Skeletal muscle tissue (tissue), 4 donors: ENCODE measurements around the gene MAP3K4. TPM values are rescaled to one million over a fixed set of nuclear protein-coding genes. Genes with fewer than 3 reads are reported as not detected.

Experiments
- H3K27ac ChIP-seq: one replicate; pipeline ENCODE4 v1.7.0; 2013; ENCODE audit warnings: mild to moderate bottlenecking, low read depth, low read length, inconsistent platforms
- H3K27me3 ChIP-seq, 3 donors: one replicate each; pipeline ENCODE4 v1.7.0; 2013; ENCODE audit warnings: low read length in 3 of 3; ENCODE audit not compliant: control insufficient read depth in 3 of 3, insufficient read depth in 3 of 3
- H3K36me3 ChIP-seq, 3 donors: one replicate each; pipeline ENCODE4 v1.7.0; 2013; ENCODE audit warnings: low read length in 3 of 3; ENCODE audit not compliant: control insufficient read depth in 3 of 3, insufficient read depth in 3 of 3
- H3K4me1 ChIP-seq, 3 donors: one replicate each; pipeline ENCODE4 v1.7.0; 2013; ENCODE audit warnings: low read length in 3 of 3, mild to moderate bottlenecking in 3 of 3; ENCODE audit not compliant: control insufficient read depth in 3 of 3, insufficient read depth in 3 of 3
- H3K4me3 ChIP-seq, 3 donors: one replicate each; pipeline ENCODE4 v1.7.0; 2013; ENCODE audit warnings: low read length in 3 of 3
- H3K9ac ChIP-seq, 3 donors: one replicate each; pipeline ENCODE4 v1.7.0; 2013; ENCODE audit warnings: low read length in 3 of 3, mild to moderate bottlenecking in 3 of 3, moderate library complexity in 2 of 3, low read depth in 1 of 3
- H3K9me3 ChIP-seq, 3 donors: one replicate each; pipeline ENCODE4 v1.7.0; 2013; ENCODE audit warnings: low read length in 3 of 3; ENCODE audit not compliant: control insufficient read depth in 3 of 3
- total RNA-seq: library from RNA; depleted of rRNA; stranded (reverse); fragments of >200 nt; gene quantifications from one replicate; pipeline ENCODE4 v1.2.3, GENCODE V29; 2014
- donor health status: Osteomylitis.

MAP3K4 gene
- total RNA-seq, 1 donor from 2014 or later = 30.3 TPM

DNA sequence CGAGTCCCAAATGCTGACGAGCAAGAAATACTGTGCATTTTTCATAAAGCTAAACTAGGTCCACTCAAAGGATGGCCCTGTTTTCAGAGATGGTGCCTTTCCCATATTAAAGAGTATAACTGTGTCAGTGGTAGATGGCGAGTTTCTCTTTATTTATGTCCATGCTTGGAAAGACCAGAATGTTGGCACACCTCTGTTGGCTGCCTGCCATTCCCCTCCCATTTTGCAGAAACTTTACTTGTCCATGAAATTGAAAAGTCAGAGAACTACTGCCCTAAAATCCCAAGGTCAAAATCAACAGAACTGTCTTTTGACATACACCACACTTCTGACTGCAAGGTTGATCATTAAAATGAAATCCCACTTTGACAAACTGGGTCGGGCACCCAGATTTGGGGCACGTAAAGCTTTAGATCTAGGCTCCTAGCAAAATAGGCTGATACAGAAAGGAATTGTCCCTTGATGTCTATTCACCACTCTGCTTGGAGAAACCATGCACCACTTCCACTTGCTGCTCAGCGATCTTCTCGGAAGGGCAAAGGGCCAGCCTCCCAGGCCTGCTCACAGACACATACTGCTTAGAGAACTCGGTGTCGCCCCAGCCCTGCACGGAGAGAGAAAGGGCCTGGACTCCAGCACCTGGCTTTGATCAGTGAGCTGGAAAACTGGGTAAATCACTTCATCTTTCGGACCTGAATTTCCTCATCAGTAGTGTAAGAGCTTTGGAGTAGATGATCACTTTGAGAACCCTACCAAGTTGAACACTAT, 152.3 kb downstream of the MAP3K4 start:
- Histone ChIP-seq H3K4me3 (no peak overlapping the region), H3K9me3 (no peaks in the 10 kb centered on the region), H3K27me3 (no peaks in the 10 kb centered on the region), H3K4me1 (no peaks in the 10 kb centered on the region), H3K9ac (no peak overlapping the region), H3K27ac (no peak overlapping the region), H3K36me3 (peaks cover 2 to 13% (median 3%) of the 10 kb centered on the region in 3 donors)

DNA sequence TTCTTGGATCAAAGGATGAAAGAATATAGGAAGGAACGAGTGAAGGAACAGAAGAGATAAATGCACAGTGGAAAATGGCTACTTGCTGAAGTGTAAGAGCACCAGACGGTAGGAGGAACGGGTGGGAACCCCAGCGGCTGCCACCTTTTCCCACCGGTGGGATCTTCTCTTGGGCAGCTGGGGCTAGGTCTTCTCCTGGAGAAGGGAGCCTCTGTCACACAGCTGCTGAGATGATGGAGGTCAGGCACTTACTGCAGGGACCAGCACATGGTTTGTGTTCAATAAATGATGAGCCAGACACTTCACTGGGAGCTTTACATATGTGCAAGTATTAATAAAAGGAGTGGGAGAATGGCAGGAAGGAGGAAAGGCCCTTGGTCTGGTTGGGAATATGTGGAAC, 158.6 kb downstream of the MAP3K4 start:
- no peak overlapping the region for H3K9ac ChIP-seq
- no peak overlapping the region for H3K27ac ChIP-seq
- H3K36me3 ChIP-seq = peaks cover 0 to 6% (median 2%) of the 10 kb centered on the region in 3 donors
- H3K4me3 ChIP-seq = no peak overlapping the region
- H3K27me3 ChIP-seq = no peaks in the 10 kb centered on the region
- no peaks in the 10 kb centered on the region for H3K4me1 ChIP-seq
- no peaks in the 10 kb centered on the region for H3K9me3 ChIP-seq

DNA sequence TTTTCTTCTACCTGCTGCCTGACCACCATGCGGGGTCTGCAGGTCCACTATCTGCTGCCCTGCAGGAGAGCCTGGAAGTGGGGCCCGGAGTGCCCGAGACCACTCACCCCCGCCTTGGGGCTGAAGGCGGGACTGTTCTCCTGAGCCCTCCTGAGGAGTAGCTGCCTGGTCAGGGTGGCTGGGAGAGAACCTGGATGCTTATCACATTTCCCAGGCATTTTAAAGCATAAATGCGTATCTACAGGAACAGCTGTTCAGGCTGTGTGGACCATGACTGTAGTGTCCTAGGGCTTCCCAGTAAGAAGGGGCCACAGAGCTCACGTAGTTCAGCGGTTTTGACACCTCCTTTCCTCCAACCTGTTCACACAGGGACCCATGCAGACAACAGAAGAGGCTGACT, 159.0 kb downstream of the MAP3K4 start:
- no peaks in the 10 kb centered on the region for H3K9me3 ChIP-seq
- H3K4me3 ChIP-seq = no peak overlapping the region
- peaks cover 0 to 6% (median 2%) of the 10 kb centered on the region in 3 donors for H3K36me3 ChIP-seq
- H3K4me1 ChIP-seq = no peaks in the 10 kb centered on the region
- H3K27me3 ChIP-seq = no peaks in the 10 kb centered on the region
- H3K9ac ChIP-seq = no peak overlapping the region
- no peak overlapping the region for H3K27ac ChIP-seq

DNA sequence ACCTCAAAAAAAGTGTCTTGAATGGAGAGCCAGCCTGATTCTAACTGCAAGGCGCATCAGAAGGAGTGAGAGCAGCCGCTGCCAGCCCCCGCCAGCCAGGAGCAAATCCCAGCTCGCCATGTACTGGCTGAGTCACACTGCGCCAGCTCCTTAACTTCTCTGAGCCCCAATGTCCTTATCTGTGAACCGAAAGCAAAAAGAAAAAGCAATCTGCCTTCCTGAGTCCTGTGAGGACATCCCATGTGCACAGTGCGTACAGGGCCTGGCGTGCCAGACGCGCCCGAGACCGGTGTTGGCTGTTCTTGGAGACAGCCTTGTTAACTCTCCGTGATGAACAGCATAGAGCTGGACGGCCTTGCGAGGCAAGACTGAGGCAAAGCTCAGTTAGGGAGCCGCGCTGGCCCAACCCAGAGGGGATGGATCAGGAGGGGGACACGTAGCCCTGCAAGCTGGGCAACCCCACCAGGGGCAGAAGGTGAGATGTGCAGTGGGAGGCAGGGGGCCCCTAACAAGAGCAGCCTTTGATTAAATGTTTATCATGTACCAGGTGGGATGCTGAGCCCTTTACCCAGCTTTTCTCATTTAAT, 159.6 kb downstream of the MAP3K4 start:
- Histone ChIP-seq H3K36me3 (peaks cover 0 to 6% (median 2%) of the 10 kb centered on the region in 3 donors), H3K27me3 (no peaks in the 10 kb centered on the region), H3K9ac (no peak overlapping the region), H3K27ac (no peak overlapping the region), H3K9me3 (no peaks in the 10 kb centered on the region), H3K4me3 (no peak overlapping the region), H3K4me1 (no peaks in the 10 kb centered on the region)

DNA sequence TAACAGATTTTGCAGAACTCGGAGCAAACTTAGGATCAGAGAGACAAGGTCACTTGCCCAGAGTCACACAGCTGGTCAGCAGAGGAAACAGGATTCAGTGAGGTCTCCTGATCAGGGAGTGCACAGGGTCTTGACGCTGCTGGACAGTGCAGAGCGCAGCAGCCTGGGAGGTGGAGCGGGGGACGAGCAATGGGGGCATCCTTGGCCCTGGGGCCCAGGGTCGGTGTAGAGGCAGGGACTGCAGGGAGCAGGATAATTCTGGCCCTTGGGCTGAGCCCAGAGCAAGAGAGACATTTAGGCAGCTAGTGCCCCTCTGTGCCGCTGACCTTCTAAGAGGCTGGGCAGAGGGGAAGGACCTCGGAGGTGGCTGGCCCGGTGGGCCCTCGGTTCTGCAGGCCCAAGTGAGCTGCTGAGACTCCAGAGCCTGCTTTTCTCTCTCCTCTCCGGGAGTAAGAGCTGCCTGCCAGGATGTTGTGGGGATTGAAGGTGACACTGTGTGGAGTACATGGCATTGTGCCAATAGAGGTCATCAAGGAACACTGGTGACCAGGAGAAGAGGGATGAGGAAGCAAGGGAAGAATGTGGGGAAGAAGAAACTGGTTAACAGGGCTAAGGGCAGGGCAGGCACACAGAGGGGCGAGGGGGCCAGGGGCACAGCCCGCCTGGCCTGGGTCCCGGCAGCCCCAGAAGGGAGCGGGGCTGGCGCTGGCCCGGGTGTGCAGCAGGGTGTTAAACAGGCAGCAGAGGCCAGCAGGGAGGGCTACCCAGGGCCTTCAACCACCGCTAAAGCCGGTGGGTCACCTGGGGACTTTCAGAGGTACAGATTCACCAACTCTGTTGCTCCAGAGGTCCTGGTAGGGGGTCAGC, 160.3 kb downstream of the MAP3K4 start:
- Histone ChIP-seq H3K27me3 (no peaks in the 10 kb centered on the region), H3K9me3 (no peaks in the 10 kb centered on the region), H3K4me3 (no peak overlapping the region), H3K27ac (no peak overlapping the region), H3K9ac (no peak overlapping the region), H3K36me3 (peaks cover 0 to 3% (median 0%) of the 10 kb centered on the region in 3 donors), H3K4me1 (no peaks in the 10 kb centered on the region)

DNA sequence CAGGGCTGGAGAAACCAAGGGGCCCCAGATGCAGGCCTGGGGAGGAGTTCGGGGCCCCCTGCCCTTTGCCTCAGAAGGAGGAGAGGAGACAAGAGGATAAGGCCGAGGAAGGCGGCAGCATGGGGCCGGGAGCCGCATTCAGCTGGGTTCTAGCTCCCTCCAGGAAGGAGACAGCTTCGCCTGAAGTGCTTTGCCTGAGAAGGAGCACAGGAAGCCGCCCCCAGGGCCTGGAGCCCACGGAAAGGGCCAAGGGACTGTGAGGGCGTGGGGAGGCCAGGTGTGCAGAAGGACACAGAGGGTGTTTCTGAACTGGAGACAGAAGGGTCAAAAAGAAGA, 160.9 kb downstream of the MAP3K4 start:
- Histone ChIP-seq H3K27me3 (no peaks in the 10 kb centered on the region), H3K27ac (no peak overlapping the region), H3K9ac (no peak overlapping the region), H3K4me1 (no peaks in the 10 kb centered on the region), H3K4me3 (no peak overlapping the region), H3K9me3 (no peaks in the 10 kb centered on the region), H3K36me3 (peaks cover 0 to 3% (median 0%) of the 10 kb centered on the region in 3 donors)

DNA sequence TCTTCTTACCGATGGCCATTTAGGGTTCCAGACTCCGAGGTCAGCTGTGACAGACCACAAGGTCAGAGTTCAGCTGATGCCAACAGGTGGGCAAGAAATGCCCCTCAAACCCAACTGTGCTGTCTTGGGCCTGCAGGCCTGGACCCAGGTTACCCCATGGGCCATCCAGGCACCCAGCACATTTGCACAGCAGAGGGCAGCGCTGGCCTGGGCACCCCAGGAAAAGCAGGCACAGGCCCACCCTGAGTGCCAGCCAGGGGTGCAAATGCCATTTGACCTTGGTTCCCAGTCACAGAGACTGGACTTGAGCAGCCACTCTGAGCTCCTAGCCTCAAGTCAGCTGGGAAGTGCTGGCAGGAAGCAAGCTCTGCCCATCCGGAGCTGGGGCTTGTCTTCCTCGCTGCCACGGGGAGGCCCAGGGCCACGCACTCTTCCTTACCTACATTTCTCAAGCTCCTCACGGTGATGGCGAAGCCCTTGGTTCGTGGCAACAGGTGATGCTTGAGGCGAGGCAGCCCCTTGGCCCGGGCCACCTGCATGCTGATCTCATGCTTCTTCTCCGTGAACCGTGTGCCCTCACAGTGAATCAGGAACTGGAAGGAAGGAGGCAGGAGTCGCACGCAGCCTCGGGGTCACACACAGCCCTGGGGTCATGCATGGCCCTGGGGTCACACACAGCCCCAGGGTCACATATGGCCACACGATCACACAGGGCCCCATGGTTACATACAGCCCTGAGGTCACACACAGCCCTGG, 161.5 kb downstream of the MAP3K4 start:
- Histone ChIP-seq H3K4me3 (no peak overlapping the region), H3K9ac (no peak overlapping the region), H3K4me1 (no peaks in the 10 kb centered on the region), H3K9me3 (no peaks in the 10 kb centered on the region), H3K36me3 (no peaks in the 10 kb centered on the region), H3K27ac (no peak overlapping the region), H3K27me3 (no peaks in the 10 kb centered on the region)

DNA sequence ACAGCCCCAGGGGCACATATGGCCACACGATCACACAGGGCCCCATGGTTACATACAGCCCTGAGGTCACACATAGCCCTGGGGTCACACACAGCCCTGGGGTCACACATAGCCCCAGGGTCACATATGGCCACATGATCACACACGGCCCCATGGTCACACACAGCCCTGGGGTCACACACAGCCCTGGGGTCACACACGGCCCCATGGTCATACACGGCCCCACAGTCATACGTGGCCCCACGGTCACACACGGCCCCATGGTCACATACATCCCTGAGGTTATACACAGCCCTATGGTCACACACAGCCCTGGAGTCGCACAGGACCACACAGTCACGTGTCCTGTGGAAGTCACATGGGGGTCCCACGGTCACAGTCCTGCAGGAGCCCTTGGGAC, 162.2 kb downstream of the MAP3K4 start:
- Histone ChIP-seq H3K9me3 (no peaks in the 10 kb centered on the region), H3K9ac (no peak overlapping the region), H3K4me1 (no peaks in the 10 kb centered on the region), H3K4me3 (no peak overlapping the region), H3K27me3 (no peaks in the 10 kb centered on the region), H3K36me3 (no peaks in the 10 kb centered on the region), H3K27ac (no peak overlapping the region)

DNA sequence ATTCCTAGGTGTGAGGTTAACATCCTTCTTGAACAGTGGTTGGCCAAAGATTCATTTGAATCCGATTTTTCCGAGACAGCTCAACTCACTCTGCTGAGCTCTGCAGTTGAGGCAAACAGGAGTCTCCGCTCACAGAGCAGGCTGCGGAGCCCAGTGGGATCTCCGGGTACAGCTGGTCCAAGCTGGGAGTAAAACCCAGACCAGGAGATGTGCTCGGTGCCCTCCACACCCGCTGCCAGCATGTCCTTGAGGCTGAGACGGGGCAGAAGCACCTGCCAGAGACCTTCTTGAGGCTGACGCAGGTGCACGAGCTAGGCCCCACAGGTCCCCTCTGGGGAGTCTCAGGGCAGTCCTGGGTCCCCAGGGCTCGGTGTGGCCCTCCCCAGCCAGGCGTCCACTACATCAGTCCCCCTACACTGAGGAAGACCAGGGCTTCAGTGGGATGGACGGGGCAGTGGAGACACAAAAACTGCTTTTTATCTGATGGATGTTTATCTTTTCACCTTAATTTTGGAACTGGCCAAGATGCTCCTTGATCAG, 163.3 kb downstream of the MAP3K4 start:
- Histone ChIP-seq H3K4me3 (no peak overlapping the region), H3K36me3 (no peaks in the 10 kb centered on the region), H3K9ac (no peak overlapping the region), H3K27ac (no peak overlapping the region), H3K4me1 (no peaks in the 10 kb centered on the region), H3K9me3 (no peaks in the 10 kb centered on the region), H3K27me3 (no peaks in the 10 kb centered on the region)
